Tibial artery (tissue), 4 donors: ENCODE results near the gene JADE3.

ENCODE experiments used
- DNase-seq, 2 donors: peaks; one replicate each; pipeline ENCODE4 v3.0.0-alpha.2; 2019
- H3K27ac ChIP-seq, 2 donors: fragments of 200-600 bp; sonication (generic) in 1 of 2; 1 replicate in 1 of 2; 2 replicates in 1 of 2; pipeline ENCODE4 v1.5.1; 2018 to 2019; ENCODE audit warnings: mild to moderate bottlenecking in 1 of 2
- H3K27me3 ChIP-seq, 2 donors: fragments of 200-600 bp; sonication (generic) in 1 of 2; one replicate each; pipeline versions ENCODE4 v1.5.1 to v1.6.0; 2016 to 2019
- H3K36me3 ChIP-seq, 3 donors: fragments of 200-600 bp; sonication (generic) in 2 of 3; one replicate each; pipeline ENCODE4 v1.5.1; 2016 to 2019; ENCODE audit warnings: mild to moderate bottlenecking in 2 of 3
- H3K4me1 ChIP-seq, 4 donors: fragments of 200-600 bp; sonication (generic) in 2 of 4; 1 replicate in 3 of 4; 2 replicates in 1 of 4; pipeline ENCODE4 v1.5.1; 2016 to 2019
- H3K4me3 ChIP-seq, 2 donors: fragments of 200-600 bp; sonication (generic) in 1 of 2; 1 replicate in 1 of 2; 2 replicates in 1 of 2; pipeline ENCODE4 v1.5.1; 2018 to 2019; ENCODE audit warnings: mild to moderate bottlenecking in 2 of 2
- H3K9me3 ChIP-seq, 3 donors: fragments of 200-600 bp; sonication (generic) in 1 of 3; one replicate each; pipeline ENCODE4 v1.5.1; 2016 to 2019
- CTCF ChIP-seq, 2 experiments: fragments of 200-600 bp in 1 of 2; fragments of 450-650 bp in 1 of 2; IDR thresholded peaks; one replicate each; pipeline ENCODE4 v1.5.1; 2017 to 2019; ENCODE audit warnings: antibody characterized with exemption in 2 of 2, mild to moderate bottlenecking in 1 of 2, moderate library complexity in 1 of 2
- intact Hi-C: fragments of 100-400 bp; cut with DNase I; formaldehyde crosslinking; loops from one replicate; pipeline ENCODE4 v1.15.0; 2023; ENCODE audit warnings: low total_unique reads

Gene JADE3

GRCh38 chrX:46994096-46994495 lies 81.9 kb downstream of the JADE3 start:
- DNase-seq = no peak
- Histone ChIP-seq H3K4me3 (no peak overlapping the region), H3K9me3 (peaks cover 0 to 12% (median 0%) of the 10 kb centered on the region in 3 donors), H3K27ac (no peak overlapping the region), H3K36me3 (peaks cover 4 to 6% (median 6%) of the 10 kb centered on the region in 3 donors), H3K27me3 (no peaks in the 10 kb centered on the region), H3K4me1 (no peaks in the 10 kb centered on the region)
- intact Hi-C loops = no loop called here
- TF ChIP-seq CTCF (IDR thresholded peaks at IDR 0.05) = no peak

GRCh38 chrX:47012131-47012530 lies 99.9 kb downstream of the JADE3 start:
- H3K36me3 ChIP-seq = no peaks in the 10 kb centered on the region
- no peak for DNase-seq

GRCh38 chrX:47026198-47026597 lies 114.0 kb downstream of the JADE3 start:
- Histone ChIP-seq H3K27ac (no peak overlapping the region), H3K4me3 (no peak overlapping the region), H3K9me3 (no peaks in the 10 kb centered on the region), H3K27me3 (no peaks in the 10 kb centered on the region), H3K36me3 (no peaks in the 10 kb centered on the region), H3K4me1 (no peaks in the 10 kb centered on the region)
- intact Hi-C loops = loop anchor here (5.0 to 10.0 kb wide), 2 partner anchors 121 to 269 kb away; partner anchors contain the start of gene SLC9A7
- no peak for TF ChIP-seq CTCF (IDR thresholded peaks at IDR 0.05)
- no peak for DNase-seq

More at GRCh38 chrX:47012131-47012530, 99.9 kb downstream of the JADE3 start:
- Histone ChIP-seq H3K4me1 (no peaks in the 10 kb centered on the region), H3K4me3 (no peak overlapping the region), H3K27ac (no peak overlapping the region), H3K9me3 (peaks cover 0 to 2% (median 0%) of the 10 kb centered on the region in 3 donors), H3K27me3 (no peaks in the 10 kb centered on the region)
- intact Hi-C loops = no loop called here
- TF ChIP-seq CTCF (IDR thresholded peaks at IDR 0.05) = no peak

GRCh38 chrX:47030339-47030738 lies 118.1 kb downstream of the JADE3 start:
- no peak for DNase-seq
- Histone ChIP-seq H3K36me3 (no peaks in the 10 kb centered on the region), H3K27me3 (no peaks in the 10 kb centered on the region), H3K4me3 (no peak overlapping the region), H3K4me1 (no peaks in the 10 kb centered on the region), H3K27ac (no peak overlapping the region), H3K9me3 (no peaks in the 10 kb centered on the region)
- intact Hi-C loops = no loop called here
- TF ChIP-seq CTCF (IDR thresholded peaks at IDR 0.05) = peak; percentile 40 to 48

GRCh38 chrX:47047989-47048388 lies 135.8 kb downstream of the JADE3 start:
- no peak for TF ChIP-seq CTCF (IDR thresholded peaks at IDR 0.05)
- Histone ChIP-seq H3K27me3 (no peaks in the 10 kb centered on the region), H3K27ac (no peak overlapping the region), H3K4me1 (no peaks in the 10 kb centered on the region), H3K9me3 (peaks cover 0 to 9% (median 0%) of the 10 kb centered on the region in 3 donors), H3K36me3 (no peaks in the 10 kb centered on the region), H3K4me3 (no peak overlapping the region)
- DNase-seq = no peak
- intact Hi-C loops = no loop called here
